Astrocyte of the cerebellum (primary cell): ENCODE data around the gene ZHX3.

Experiments
- DNase-seq: peaks from one replicate; pipeline ENCODE4 v3.0.0-alpha.2; 2011; ENCODE audit warnings: low read depth
- H3K4me3 ChIP-seq: 2 replicates; pipeline ENCODE4 v1.5.1; 2011; ENCODE audit warnings: mild to moderate bottlenecking, low read depth, low read length, moderate library complexity
- CTCF ChIP-seq: IDR thresholded peaks from 2 replicates; pipeline ENCODE4 v1.5.1; 2012; ENCODE audit warnings: low read length, low read depth, moderate library complexity, mild to moderate bottlenecking; ENCODE audit errors: missing control alignments
- in situ Hi-C: cut with HindIII; loops from 2 replicates; pipeline ENCODE4 v1.10.0; 2017; ENCODE audit warnings: low sequenced_read_pairs

The ZHX3 gene

DNA sequence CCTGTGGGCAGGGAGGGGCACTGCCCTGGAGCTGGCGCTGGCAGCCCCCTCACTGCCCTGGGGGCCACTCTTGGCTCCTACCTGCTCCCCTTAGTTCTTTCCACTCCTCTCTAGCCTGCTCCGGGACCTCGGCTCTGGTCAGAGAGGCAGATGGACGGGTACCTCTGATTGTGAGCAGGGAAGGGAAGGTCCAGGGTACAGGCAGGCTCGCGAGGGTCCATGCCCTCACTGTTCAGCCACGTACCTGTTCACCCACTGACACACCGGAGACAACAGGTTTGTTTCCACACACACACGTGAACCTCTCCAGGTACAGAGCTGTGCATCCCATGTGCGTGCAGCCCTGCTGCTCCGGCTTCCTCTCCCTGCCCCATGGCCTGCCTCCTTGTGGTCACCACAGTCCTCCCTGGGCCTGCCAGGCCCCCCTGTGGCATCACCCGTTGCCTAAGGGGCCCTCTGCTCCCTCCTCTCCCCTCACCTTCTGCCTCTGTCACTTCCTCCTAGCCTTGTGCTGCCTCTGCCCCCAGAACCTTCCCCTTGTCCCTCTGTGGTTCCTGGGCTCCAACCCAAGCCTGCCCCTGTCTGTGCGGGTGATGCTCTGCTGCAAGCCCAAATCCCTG, 46.8 kb upstream of the ZHX3 start:
- in situ Hi-C loops: no loop called here
- H3K4me3 ChIP-seq: no peak overlapping the region
- no peak for DNase-seq
- no peak for TF ChIP-seq CTCF

GRCh38 chr20:41363601-41364000, 46.1 kb upstream of the ZHX3 start:
- in situ Hi-C loops: no loop called here
- TF ChIP-seq CTCF: no peak
- no peak overlapping the region for H3K4me3 ChIP-seq
- DNase-seq: no peak

DNA sequence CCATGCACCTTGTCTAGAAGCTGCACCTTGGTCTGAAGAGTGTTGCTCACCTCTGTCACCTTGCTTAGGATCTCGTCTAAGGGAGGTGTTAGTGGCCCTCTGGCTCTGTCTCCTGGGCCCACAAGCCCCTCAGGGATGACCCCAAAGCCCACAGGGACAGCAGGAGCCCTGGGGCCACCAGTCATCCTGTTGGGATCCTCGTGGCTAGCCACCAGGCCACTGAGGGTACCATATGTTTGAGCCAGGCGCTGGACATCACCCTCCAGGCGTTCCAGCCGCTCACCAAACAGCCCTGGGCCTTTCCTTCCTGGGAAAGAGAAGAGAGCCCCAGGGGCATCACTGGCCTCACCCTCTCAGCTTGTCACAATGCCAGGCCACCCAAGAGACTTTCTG, 45.2 kb upstream of the ZHX3 start:
- in situ Hi-C loops: no loop called here
- no peak overlapping the region for H3K4me3 ChIP-seq
- TF ChIP-seq CTCF: no peak
- no peak for DNase-seq

DNA sequence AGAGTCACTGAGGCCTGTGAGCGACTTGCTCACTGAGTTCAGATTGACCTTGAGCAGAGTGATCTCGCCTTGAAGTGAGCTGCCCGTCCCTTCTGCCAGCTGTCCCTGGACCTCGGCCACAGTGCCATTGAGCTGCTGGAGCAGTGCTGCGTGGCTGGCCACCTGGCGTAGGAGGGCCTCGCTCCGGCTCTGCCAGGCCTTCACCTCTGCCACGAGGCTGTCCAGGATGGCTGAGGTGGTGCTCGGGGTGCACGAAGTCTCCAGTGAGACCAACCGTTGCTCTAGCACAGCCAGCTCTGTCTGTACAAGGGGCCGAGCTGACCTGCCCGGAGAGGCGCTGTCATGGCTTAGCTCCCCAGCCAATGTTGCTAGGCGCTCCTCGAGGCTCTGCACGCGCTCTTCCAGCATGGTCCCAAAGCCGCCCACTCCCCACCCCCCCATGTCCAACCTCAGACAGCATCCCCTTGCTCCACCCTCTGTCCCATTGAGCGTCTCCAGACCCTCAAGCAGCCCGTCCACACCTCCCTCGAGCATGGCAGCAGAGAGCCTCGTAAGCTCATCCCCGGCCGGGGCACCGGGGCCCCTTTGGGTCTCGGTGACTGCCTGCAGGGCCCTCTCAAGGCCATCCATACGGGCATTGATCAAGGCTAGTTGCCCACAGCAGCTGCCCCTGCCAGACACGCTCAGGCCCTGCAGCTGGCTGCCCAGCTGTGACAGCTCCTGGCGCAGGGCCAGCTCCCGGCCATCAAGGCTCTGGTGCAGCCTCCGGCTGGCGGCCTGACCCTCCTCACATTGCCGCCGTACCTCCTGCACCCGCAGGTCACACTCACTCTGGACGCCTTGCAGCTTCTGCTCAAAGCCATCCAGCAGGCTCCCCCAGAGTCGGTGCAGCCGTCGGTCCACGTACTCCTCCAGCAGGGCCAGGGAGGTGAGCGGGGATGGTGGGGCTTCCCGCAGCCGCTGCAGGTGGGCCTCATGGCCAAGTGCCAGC, 44.5 kb upstream of the ZHX3 start:
- in situ Hi-C loops: no loop called here
- no peak for TF ChIP-seq CTCF
- H3K4me3 ChIP-seq: no peak overlapping the region
- no peak for DNase-seq

DNA sequence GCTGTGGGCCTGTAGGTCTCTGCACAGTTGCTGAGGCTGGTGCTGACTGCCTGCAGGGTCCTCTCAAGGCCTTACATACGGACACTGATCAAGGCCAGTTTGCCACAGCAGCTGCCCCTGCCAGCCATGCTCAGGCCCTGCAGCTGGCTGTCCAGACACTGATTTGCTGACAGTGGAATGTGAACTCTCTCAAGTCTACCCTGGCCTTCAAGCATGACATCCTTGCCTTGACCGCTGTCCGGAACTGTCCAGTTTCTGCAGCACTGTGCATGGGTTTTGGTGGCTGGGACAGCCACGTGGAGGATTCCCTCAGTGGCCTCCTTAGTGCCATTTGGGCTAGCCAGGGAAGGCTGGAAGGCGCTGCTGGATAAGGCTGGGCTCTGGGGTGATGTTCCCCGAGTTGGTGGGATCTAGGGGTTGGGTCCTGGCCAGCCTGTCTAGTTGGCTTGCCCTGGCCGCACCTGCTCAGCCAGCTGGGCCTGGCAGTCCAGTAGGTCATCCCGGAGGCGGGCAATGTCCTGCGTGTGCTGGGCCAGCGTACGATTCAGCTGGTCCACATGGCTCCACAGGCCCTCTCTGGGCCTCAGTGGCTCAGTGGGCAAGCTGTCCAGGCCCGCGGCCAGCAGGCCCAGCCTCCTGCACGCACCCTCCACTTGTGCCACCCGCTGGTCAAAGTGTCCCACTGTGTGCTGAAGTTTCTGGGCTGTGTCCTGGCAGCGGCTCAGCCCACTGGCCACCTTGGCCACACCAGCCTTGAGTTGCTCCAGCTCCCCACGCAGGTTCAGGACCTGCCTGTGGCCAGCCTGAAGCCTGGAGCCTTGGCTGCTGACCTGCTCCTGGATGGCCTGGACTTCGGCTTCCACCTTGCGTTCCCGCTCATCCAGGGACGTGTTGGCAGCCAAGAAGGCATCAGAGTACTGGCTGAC, 43.6 kb upstream of the ZHX3 start:
- no peak overlapping the region for H3K4me3 ChIP-seq
- no peak for TF ChIP-seq CTCF
- in situ Hi-C loops: no loop called here
- no peak for DNase-seq

GRCh38 chr20:41359541-41360011, 42.0 kb upstream of the ZHX3 start:
- no peak for DNase-seq
- in situ Hi-C loops: no loop called here
- no peak for TF ChIP-seq CTCF
- no peak overlapping the region for H3K4me3 ChIP-seq
